ENCODE results near the gene KLHL21. TPM values are rescaled to one million over a fixed set of nuclear protein-coding genes. Genes with fewer than 3 reads are reported as not detected.

Gene KLHL21
- total RNA-seq, 2 donors from 2014 or later = 142 to 156 TPM

- no peaks in the 10 kb centered on the region for H3K9me3 ChIP-seq
- peaks cover 51% of the 10 kb centered on the region for H3K36me3 ChIP-seq
- peaks cover 5 to 17% of the 10 kb centered on the region in 2 donors for H3K4me1 ChIP-seq (ENCODE audit: control insufficient read depth in 1 of 2, low read depth in 2 of 2)
- H3K4me3 ChIP-seq = no peak overlapping the region
- H3K27me3 ChIP-seq (replicated peaks; ENCODE audit: insufficient read depth) = no peaks in the 10 kb centered on the region
- H3K27ac ChIP-seq = no peak overlapping the region
- no peak for ATAC-seq (ENCODE audit: insufficient number of reproducible peaks, low FRiP score, low read depth)
- peak; percentile 31 for TF ChIP-seq CTCF (IDR thresholded peaks at IDR 0.05)
- no peak for DNase-seq (ENCODE audit: low spot score)
Measured at GRCh38 chr1:6634371-6635052, 31.8 kb upstream of the KLHL21 start.

- Histone ChIP-seq H3K9me3 (no peaks in the 10 kb centered on the region), H3K36me3 (peaks cover 61% of the 10 kb centered on the region), H3K4me1 (ENCODE audit: control insufficient read depth in 1 of 2, low read depth in 2 of 2) (peaks cover 5 to 9% of the 10 kb centered on the region in 2 donors), H3K27me3 (replicated peaks; ENCODE audit: insufficient read depth) (no peaks in the 10 kb centered on the region), H3K27ac (no peak overlapping the region), H3K4me3 (no peak overlapping the region)
- no peak for ATAC-seq (ENCODE audit: insufficient number of reproducible peaks, low FRiP score, low read depth)
- DNase-seq (ENCODE audit: low spot score) = no peak
- TF ChIP-seq CTCF (IDR thresholded peaks at IDR 0.05) = no peak
Measured at GRCh38 chr1:6632588-6633514, 30.2 kb upstream of the KLHL21 start.

GRCh38 chr1:6631058-6631457, 28.4 kb upstream of the KLHL21 start:
- DNase-seq (ENCODE audit: low spot score) (no peak), ATAC-seq (ENCODE audit: insufficient number of reproducible peaks, low FRiP score, low read depth) (no peak)
- H3K27me3 ChIP-seq (replicated peaks; ENCODE audit: insufficient read depth) = no peaks in the 10 kb centered on the region
- no peaks in the 10 kb centered on the region for H3K9me3 ChIP-seq
- peaks cover 8 to 19% of the 10 kb centered on the region in 2 donors for H3K4me1 ChIP-seq (ENCODE audit: control insufficient read depth in 1 of 2, low read depth in 2 of 2)
- H3K4me3 ChIP-seq = no peak overlapping the region
- H3K36me3 ChIP-seq = peaks cover 52% of the 10 kb centered on the region
- no peak for TF ChIP-seq CTCF (IDR thresholded peaks at IDR 0.05)
- no peak overlapping the region for H3K27ac ChIP-seq

- H3K4me1 ChIP-seq (ENCODE audit: control insufficient read depth in 1 of 2, low read depth in 2 of 2) = peaks cover 9 to 23% of the 10 kb centered on the region in 2 donors
- no peak overlapping the region for H3K27ac ChIP-seq
- TF ChIP-seq CTCF (IDR thresholded peaks at IDR 0.05) = no peak
- no peak overlapping the region for H3K4me3 ChIP-seq
- no peaks in the 10 kb centered on the region for H3K27me3 ChIP-seq (replicated peaks; ENCODE audit: insufficient read depth)
- no peaks in the 10 kb centered on the region for H3K9me3 ChIP-seq
- DNase-seq (ENCODE audit: low spot score) = no peak
- H3K36me3 ChIP-seq = peaks cover 48% of the 10 kb centered on the region
- ATAC-seq (ENCODE audit: insufficient number of reproducible peaks, low FRiP score, low read depth) = no peak
Measured at GRCh38 chr1:6630027-6630426, 27.4 kb upstream of the KLHL21 start.

- DNase-seq (ENCODE audit: low spot score) (no peak), ATAC-seq (ENCODE audit: insufficient number of reproducible peaks, low FRiP score, low read depth) (no peak)
- peaks cover 47% of the 10 kb centered on the region for H3K36me3 ChIP-seq
- no peak for TF ChIP-seq CTCF (IDR thresholded peaks at IDR 0.05)
- no peaks in the 10 kb centered on the region for H3K9me3 ChIP-seq
- H3K27me3 ChIP-seq (replicated peaks; ENCODE audit: insufficient read depth) = no peaks in the 10 kb centered on the region
- no peak overlapping the region for H3K4me3 ChIP-seq
- no peak overlapping the region for H3K27ac ChIP-seq
- H3K4me1 ChIP-seq (ENCODE audit: control insufficient read depth in 1 of 2, low read depth in 2 of 2) = peaks cover 9 to 30% of the 10 kb centered on the region in 2 donors
Measured at GRCh38 chr1:6628971-6629479, 26.4 kb upstream of the KLHL21 start.
